Hepatic stellate cell (primary cell): ENCODE measurements around the gene PCGF3.
"Not testable (repeated sequence)": the region's sequence is repeated elsewhere in the genome, so short reads cannot be mapped to it uniquely, and the experiment has no call there.

Source experiments
- DNase-seq: peaks from one replicate; pipeline ENCODE4 v3.0.0; 2011; ENCODE audit warnings: low spot score

The PCGF3 gene

GRCh38 chr4:725391-726234, 20.0 kb downstream of the PCGF3 start:
- no peak for DNase-seq

GRCh38 chr4:726235-726787, 20.7 kb downstream of the PCGF3 start:
- DNase-seq, result no peak

- DNase-seq, result no peak
Observed at GRCh38 chr4:726838-727237, 21.2 kb downstream of the PCGF3 start.

- no peak for DNase-seq
Observed at GRCh38 chr4:727576-727975, 21.9 kb downstream of the PCGF3 start.

- DNase-seq, result no peak
Observed at GRCh38 chr4:729336-730315, 24.0 kb downstream of the PCGF3 start.

- DNase-seq, result no peak
Observed at GRCh38 chr4:730511-730910, 24.9 kb downstream of the PCGF3 start.

- DNase-seq, result not testable (repeated sequence)
Observed at GRCh38 chr4:730946-731904, 25.6 kb downstream of the PCGF3 start.

GRCh38 chr4:731954-732353, 26.3 kb downstream of the PCGF3 start:
- DNase-seq, result not testable (repeated sequence)

- no peak for DNase-seq
Observed at GRCh38 chr4:732486-732885, 26.9 kb downstream of the PCGF3 start.

GRCh38 chr4:732911-733630, 27.4 kb downstream of the PCGF3 start:
- no peak for DNase-seq

- no peak for DNase-seq
Observed at GRCh38 chr4:733631-733980, 28.0 kb downstream of the PCGF3 start.

- no peak for DNase-seq
Observed at GRCh38 chr4:734075-734474, 28.4 kb downstream of the PCGF3 start.

- no peak for DNase-seq
Observed at GRCh38 chr4:734951-735350, 29.3 kb downstream of the PCGF3 start.

- DNase-seq, result no peak
Observed at GRCh38 chr4:735583-735982, 30.0 kb downstream of the PCGF3 start.

GRCh38 chr4:736561-736960, 30.9 kb downstream of the PCGF3 start:
- not testable (repeated sequence) for DNase-seq

- no peak for DNase-seq
Observed at GRCh38 chr4:738781-739280, 33.2 kb downstream of the PCGF3 start.

GRCh38 chr4:739569-739968, 33.9 kb downstream of the PCGF3 start:
- DNase-seq, result no peak

GRCh38 chr4:740011-740410, 34.4 kb downstream of the PCGF3 start:
- no peak for DNase-seq

- DNase-seq, result peak; percentile 47
Observed at GRCh38 chr4:740656-741282, 35.1 kb downstream of the PCGF3 start.

- no peak for DNase-seq
Observed at GRCh38 chr4:742096-742741, 36.6 kb downstream of the PCGF3 start.
